Measurements from ENCODE around the gene RAB3GAP2.

RAB3GAP2 gene

GRCh38 chr1:220300442-220301121, 28.3 kb upstream of the RAB3GAP2 start:
- TF ChIP-seq CTCF (IDR thresholded peaks at IDR 0.05; ENCODE audit: borderline replicate concordance, insufficient read depth, low read depth, low read length): no peak
- no peak overlapping the region for H3K4me3 ChIP-seq (ENCODE audit: low read depth, low read length)

GRCh38 chr1:220299337-220299736, 27.1 kb upstream of the RAB3GAP2 start:
- no peak for TF ChIP-seq CTCF (IDR thresholded peaks at IDR 0.05; ENCODE audit: borderline replicate concordance, insufficient read depth, low read depth, low read length)
- H3K4me3 ChIP-seq (ENCODE audit: low read depth, low read length): no peak overlapping the region

- no peak overlapping the region for H3K4me3 ChIP-seq (ENCODE audit: low read depth, low read length)
- TF ChIP-seq CTCF (IDR thresholded peaks at IDR 0.05; ENCODE audit: borderline replicate concordance, insufficient read depth, low read depth, low read length): no peak
Measured at GRCh38 chr1:220298470-220299205, 26.4 kb upstream of the RAB3GAP2 start.

- H3K4me3 ChIP-seq (ENCODE audit: low read depth, low read length): no peak overlapping the region
- TF ChIP-seq CTCF (IDR thresholded peaks at IDR 0.05; ENCODE audit: borderline replicate concordance, insufficient read depth, low read depth, low read length): no peak
Measured at GRCh38 chr1:220296981-220297380, 24.7 kb upstream of the RAB3GAP2 start.

GRCh38 chr1:220294846-220295301, 22.6 kb upstream of the RAB3GAP2 start:
- TF ChIP-seq CTCF (IDR thresholded peaks at IDR 0.05; ENCODE audit: borderline replicate concordance, insufficient read depth, low read depth, low read length): no peak
- no peak overlapping the region for H3K4me3 ChIP-seq (ENCODE audit: low read depth, low read length)

- H3K4me3 ChIP-seq (ENCODE audit: low read depth, low read length): no peak overlapping the region
- TF ChIP-seq CTCF (IDR thresholded peaks at IDR 0.05; ENCODE audit: borderline replicate concordance, insufficient read depth, low read depth, low read length): no peak
Measured at GRCh38 chr1:220291580-220291979, 19.3 kb upstream of the RAB3GAP2 start.
